HG03103 (cell line): Measurements from ENCODE around the gene GLYAT.
"Not testable (repeated sequence)": the region's sequence is repeated elsewhere in the genome, so short reads cannot be mapped to it uniquely, and the experiment has no call there.

Source experiments
- ATAC-seq: cut with Tn5 transposase; IDR thresholded peaks from one replicate; pipeline ENCODE4 v1.9.1; 2021; ENCODE audit warnings: low read depth; ENCODE audit not compliant: unreplicated experiment

Gene GLYAT

GRCh38 chr11:58744988-58745704 is 13.4 kb upstream of the GLYAT start:
- no peak for ATAC-seq

DNA sequence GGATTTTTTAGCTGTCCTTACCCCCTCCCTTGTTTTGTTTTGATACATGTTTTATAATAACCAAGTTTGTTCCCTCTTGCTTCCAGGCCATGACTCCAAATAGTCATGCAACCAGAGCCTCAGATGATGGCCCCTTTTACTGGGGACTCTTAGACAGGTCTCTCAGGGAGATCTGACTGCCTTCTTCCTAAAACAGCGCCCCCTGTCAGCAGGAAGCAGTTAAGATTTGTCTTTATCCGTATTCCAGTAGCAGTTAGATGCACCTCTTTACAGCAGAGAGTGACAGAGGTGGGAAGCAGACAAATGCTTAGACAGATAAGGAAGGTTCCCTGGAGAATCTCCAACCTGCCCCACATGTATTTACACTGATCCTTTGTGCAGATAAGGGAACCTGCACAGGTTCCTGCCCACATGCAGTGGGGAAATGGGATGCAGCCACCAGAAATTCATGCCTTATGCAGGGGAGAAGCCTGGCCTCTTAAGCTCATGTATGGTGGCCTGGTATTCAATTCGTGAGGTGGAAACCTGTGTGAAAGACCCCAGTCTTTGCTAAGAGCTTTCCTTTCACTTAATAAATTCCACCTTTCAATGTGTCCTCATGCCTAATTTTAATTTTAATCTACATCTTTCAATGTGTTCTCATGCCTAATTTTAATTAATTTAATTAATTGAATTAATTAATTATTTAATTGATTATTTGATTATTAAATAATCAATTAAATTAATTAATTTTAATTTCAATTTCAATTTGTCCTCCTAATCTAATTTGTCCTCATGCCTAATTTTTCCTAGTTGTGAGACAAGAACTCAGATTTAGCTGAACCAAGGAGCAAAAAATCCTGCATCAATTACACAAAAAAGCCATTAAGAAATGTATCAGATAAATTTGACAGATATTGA is 11.5 kb upstream of the GLYAT start:
- ATAC-seq, result no peak

DNA sequence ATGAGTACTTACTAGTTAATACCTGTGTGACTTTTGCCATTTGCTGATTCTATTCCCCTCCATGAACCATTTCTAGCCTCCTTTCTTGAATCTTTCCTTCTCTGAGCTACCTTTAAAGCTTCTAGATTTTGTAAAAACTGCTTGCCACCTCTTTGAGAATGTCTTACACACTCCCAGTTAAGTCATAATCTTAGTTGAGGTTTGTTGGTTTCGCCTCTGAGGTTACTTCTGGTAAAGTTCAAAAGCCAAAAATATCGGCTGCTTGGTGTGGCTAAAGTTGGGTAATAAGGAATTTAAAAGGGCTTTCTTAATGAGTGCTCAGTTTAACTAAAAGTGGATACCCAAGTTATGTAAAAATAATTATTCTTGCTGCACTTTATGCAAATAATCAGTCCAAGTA is 10.4 kb upstream of the GLYAT start:
- peak; percentile 76 for ATAC-seq

DNA sequence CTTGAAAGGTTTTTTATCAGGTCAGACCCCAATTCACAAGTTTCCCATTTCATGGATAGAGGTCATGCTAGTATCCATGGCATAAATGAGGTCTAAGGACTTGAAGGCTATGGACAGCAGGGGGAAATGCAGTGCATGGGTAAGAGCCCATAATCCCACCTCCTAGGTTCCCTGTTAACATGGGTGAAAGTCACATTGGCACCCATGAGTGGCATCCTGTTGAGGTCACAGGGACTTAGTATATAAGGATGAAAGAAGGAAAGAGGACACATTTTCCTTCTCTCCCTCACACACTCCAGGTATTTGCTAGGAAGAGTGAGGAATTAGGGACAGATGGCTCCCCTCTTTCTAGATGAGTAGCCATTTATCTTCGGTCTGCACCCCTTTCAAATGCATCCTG is 9.4 kb upstream of the GLYAT start:
- no peak for ATAC-seq

DNA sequence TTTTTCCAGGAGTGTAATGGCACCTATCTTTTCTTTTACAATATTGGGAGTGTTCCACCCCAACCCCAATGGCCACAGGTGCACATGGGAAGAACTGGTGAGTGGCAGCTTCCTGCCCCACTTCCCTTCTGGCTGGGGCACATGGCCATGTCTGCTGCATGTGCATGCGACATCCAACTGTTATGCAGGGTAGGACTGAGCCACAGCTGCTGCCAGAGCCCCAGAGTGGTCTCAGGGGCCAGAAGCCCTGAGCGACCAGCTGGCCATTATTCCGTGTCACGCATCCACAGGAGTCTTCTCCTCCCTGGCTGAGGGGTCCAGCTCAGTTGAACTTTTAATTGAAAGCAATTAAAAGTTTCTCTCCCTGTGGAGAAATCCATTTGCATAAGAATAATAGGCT is 8.7 kb upstream of the GLYAT start:
- ATAC-seq, result no peak

- no peak for ATAC-seq
These were observed 8.1 kb upstream of the GLYAT start for GRCh38 chr11:58739725-58740430.

DNA sequence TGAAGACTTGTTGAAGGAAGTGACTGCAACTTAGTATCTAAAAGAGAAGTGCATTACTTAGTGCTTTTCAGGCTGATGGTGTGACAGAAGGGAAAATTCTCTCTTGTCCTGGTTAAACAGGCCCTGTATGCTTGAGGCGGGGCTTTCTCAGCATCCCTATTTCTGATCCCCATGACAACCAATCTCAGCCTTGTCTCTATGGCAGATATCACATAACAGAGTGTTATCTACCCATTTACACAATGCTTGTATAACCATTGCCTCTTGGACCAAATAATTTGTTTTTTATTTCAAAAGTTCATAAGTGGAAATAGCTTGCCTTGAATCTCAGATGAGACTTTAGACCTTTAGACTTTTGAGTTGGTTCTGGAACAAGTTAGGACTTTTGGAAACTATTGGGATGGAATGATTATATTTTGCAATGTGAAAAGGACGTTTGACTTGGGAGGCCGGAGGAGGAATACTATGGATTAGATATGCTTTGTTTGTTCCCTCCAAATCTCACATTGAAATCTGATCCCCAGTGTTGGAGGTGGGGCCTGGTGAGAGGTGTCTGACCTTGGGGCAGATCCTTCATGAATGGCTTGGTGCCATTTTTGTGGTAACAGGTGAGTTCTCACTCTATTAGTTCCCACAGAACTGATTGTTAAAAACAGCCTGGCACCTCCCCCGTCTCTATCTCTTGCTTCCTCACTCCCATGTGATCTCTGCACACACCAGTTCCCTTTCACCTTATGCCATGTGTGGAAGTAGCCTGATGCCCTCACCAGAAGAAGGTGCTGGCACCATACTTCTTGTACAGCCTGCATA is 3.1 kb upstream of the GLYAT start:
- ATAC-seq, result no peak

DNA sequence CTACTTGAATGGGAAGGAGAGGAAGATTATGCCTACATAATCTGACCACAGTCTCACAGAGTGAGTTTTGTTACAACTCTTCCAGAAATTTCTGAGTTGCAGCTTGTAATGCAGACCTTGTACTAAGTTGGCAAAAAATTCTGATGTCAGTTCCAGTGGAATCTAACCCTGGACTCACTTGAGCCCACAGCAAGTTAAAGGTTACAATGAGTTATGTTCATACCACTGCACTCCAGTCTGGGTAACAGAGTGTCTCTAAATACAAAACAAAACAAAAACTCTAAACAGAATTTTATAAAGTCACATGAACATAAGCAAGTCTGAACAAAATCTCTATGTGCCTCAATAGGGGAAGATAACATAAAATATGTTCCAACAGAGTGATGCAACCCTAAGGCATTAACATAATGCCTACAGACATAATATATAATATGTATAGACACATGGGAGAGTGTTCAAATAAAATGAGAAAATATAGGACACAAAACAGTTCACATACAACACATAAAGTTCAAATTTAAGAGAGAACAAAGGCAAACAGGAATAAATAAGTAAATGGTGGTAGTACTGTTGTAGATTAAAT is 1.1 kb downstream of the GLYAT start:
- no peak for ATAC-seq

- ATAC-seq, result no peak
These were observed 4.3 kb downstream of the GLYAT start for GRCh38 chr11:58727415-58727797.

DNA sequence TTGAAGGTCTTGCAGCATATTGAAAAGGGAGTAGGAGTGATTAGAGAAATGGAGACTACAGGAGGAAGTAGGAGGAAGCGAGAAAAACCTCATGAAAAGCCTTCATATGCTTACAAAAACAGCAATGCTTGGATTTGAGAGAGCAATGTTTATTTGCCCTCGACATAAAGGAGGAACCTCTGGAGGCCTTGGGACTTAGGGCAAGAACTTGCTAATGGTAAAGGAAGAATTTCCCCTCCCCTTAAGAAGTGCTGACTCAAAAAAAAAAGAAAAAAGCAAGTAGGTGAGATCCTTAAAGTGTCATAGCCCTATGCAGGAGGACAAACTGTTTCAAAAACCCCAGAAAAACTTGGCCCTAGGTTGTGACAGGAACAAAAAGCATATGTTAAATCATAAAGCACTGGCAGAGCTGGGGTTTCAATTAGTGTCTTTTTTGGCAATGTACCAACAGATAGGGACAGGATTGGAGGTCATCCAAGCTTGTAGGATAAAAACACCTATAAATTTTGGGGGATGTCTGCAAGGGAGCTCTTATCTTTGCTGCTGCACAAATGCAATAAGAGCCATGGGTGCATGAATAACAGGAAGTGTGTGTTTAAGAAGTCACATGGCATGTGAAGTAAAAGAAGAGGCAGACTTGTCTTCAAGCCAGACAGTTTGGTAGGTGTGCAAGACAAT is 4.9 kb downstream of the GLYAT start:
- no peak for ATAC-seq

DNA sequence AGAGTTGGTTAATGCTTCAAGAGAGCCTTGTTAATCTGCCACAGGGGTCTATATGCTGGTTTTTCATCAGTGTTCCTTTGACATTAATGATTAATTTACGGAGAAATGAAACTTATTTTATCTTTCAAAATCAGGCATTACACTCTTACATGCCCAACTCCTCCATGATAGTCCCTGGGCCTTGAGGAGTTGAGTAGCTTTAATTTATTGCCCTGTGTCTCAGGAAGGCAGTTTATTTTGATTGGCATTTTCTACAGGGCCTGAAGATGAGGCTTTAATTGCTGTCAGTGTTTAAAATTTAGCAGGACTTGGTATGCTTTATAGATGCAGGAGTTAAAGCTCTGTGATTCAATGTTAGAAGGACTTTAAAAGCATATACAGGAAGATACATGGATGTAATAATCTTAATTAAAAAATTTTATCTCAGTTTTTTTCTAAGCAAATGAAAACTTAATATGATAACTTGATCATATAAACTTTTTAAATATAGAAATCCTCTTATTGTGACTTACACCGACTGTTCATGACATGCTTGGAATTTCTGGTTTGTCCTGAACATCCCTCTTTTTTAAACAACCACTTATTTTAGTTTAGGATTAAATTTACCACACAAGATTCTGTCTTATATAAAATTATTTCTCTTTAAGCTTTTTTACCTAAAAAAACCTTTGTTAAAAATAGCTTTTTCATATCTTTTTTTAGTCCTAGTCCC is 12.2 kb downstream of the GLYAT start:
- ATAC-seq, result no peak

DNA sequence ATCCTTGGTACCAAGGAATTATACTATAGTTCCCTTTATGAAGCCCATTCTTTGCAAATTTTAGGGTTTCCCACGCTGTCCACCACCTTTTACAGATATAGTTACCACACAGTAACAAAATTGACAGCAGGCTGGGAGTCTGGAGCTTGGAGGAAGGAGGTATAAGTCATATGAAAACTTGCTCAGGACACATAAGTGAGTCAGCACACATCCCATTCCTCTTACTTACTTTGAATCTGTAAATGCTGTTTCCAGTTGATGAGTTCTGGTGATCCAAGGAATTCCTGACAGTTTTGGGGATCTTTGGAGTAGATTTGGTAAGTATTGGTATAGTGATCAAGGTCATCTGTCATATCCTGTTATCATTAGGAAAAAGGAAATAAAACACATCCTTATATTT is 19.2 kb downstream of the GLYAT start:
- ATAC-seq, result no peak

GRCh38 chr11:58711832-58712231 is 19.9 kb downstream of the GLYAT start:
- ATAC-seq, result no peak

- no peak for ATAC-seq
These were observed 24.0 kb downstream of the GLYAT start for GRCh38 chr11:58707767-58708166.

- not testable (repeated sequence) for ATAC-seq
These were observed 34.9 kb downstream of the GLYAT start for GRCh38 chr11:58696825-58697224.

DNA sequence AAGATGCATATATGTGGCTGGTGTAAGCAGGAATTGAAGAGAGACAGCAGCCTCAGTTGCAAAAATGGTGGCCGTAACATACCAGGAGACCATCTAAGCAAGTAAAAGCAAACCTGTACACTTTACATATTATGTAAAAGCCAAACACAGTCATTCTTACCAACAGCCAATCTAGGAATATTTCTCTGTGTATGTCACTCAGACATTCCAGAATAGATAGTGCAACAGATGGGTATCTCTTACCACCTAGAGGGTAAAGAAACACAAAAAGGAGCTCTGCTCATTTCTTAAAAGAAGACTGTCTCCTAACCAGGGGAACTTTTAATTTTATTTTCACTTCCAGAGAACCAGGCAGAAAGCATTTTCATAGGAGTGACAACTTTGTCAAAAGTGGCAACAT is 38.7 kb downstream of the GLYAT start:
- no peak for ATAC-seq

GRCh38 chr11:58691675-58692074 is 40.1 kb downstream of the GLYAT start:
- no peak for ATAC-seq

GRCh38 chr11:58688789-58689503 is 42.8 kb downstream of the GLYAT start:
- no peak for ATAC-seq
